Esophagus squamous epithelium (tissue), 5 donors: ENCODE results near the gene ANKRA2. TPM values are rescaled to one million over a fixed set of nuclear protein-coding genes. Genes with fewer than 3 reads are reported as not detected.
"Not testable (repeated sequence)": the region's sequence is repeated elsewhere in the genome, so short reads cannot be mapped to it uniquely, and the experiment has no call there.

Source experiments
- DNase-seq: peaks from one replicate; lab custom pipeline; 2025; lab: John Stamatoyannopoulos, UW
- H3K27ac ChIP-seq, 4 donors: fragments of 200-600 bp; sonication (generic); one replicate each; pipeline ENCODE4 v1.5.1; 2016 to 2019; ENCODE audit warnings: mild to moderate bottlenecking in 1 of 4
- H3K27me3 ChIP-seq, 4 donors: fragments of 200-600 bp; sonication (generic); 1 replicate in 3 of 4; 2 replicates in 1 of 4; pipeline versions ENCODE4 v1.5.1 to v1.6.0; 2017 to 2021; ENCODE audit warnings: antibody characterized with exemption in 1 of 4
- H3K36me3 ChIP-seq, 3 donors: fragments of 200-600 bp; sonication (generic); one replicate each; pipeline ENCODE4 v1.5.1; 2016 to 2019
- H3K4me1 ChIP-seq, 3 donors: fragments of 200-600 bp; sonication (generic); one replicate each; pipeline ENCODE4 v1.5.1; 2017 to 2019
- H3K4me3 ChIP-seq, 4 donors: fragments of 200-600 bp; sonication (generic); 1 replicate in 3 of 4; 2 replicates in 1 of 4; pipeline ENCODE4 v1.5.1; 2016 to 2019; ENCODE audit warnings: mild to moderate bottlenecking in 2 of 4, moderate library complexity in 1 of 4
- H3K9me3 ChIP-seq, 3 donors: fragments of 200-600 bp; sonication (generic); one replicate each; pipeline ENCODE4 v1.5.1; 2016 to 2019
- CTCF ChIP-seq, 6 experiments: fragments of 450-650 bp in 4 of 6; fragments of 200-600 bp in 2 of 6; sonication (generic) in 2 of 6; IDR thresholded peaks; one replicate each; pipeline ENCODE4 v1.5.1; 2016 to 2019; ENCODE audit warnings: antibody characterized with exemption in 6 of 6, mild to moderate bottlenecking in 4 of 6, moderate library complexity in 4 of 6
- POLR2A ChIP-seq, 4 donors: fragments of 450-650 bp; IDR thresholded peaks; one replicate each; pipeline ENCODE4 v1.6.1; 2017; ENCODE audit warnings: antibody characterized with exemption in 4 of 4, mild to moderate bottlenecking in 4 of 4, moderate library complexity in 3 of 4
- WGBS, 2 donors: methylation state at CpG; one replicate each; pipeline ENCODE4 v1.1.5; 2018; 5-methylcytosine and 5-hydroxymethylcytosine counted together
- intact Hi-C: fragments of 100-400 bp; cut with DNase I; formaldehyde crosslinking; loops from one replicate; pipeline ENCODE4 v1.15.0; 2022
- total RNA-seq, 4 donors: library from RNA; depleted of rRNA; stranded (reverse); fragments of >200 nt; gene quantifications; one replicate each; pipeline ENCODE4 v1.1.0, GENCODE V29; 2016
- donor health status: DM: yes; HTN: yes; CAD: no.

The ANKRA2 gene
- total RNA-seq, 4 donors from 2014 or later, result 7.1 to 35.3 (median 15.2) TPM

GRCh38 chr5:73515232-73515631 lies 50.2 kb downstream of the ANKRA2 start:
- DNase-seq, result no peak
- Histone ChIP-seq H3K4me1 (peaks cover 3 to 49% (median 7%) of the 10 kb centered on the region in 3 donors), H3K27ac (peak overlapping the region in 3 of 4 donors; percentile 59 to 80 (median 61)), H3K4me3 (no peak overlapping the region), H3K36me3 (no peaks in the 10 kb centered on the region), H3K9me3 (no peaks in the 10 kb centered on the region), H3K27me3 (no peaks in the 10 kb centered on the region)
- intact Hi-C loops, result no loop called here
- TF ChIP-seq POLR2A (IDR thresholded peaks at IDR 0.05) (no peak), CTCF (IDR thresholded peaks at IDR 0.05) (no peak)
- 22 to 32% methylated on average over 4 of the region's 4 CpGs for WGBS, 2 donors

- H3K27ac ChIP-seq, result peak overlapping the region; percentile 35 to 80 (median 60)
- no peak for TF ChIP-seq POLR2A (IDR thresholded peaks at IDR 0.05)
- no peak for TF ChIP-seq CTCF (IDR thresholded peaks at IDR 0.05)
- WGBS, 2 donors, result 60 to 79% methylated on average over 2 of the region's 2 CpGs
- peaks cover 3 to 42% (median 7%) of the 10 kb centered on the region in 3 donors for H3K4me1 ChIP-seq
- no peaks in the 10 kb centered on the region for H3K36me3 ChIP-seq
- no peaks in the 10 kb centered on the region for H3K27me3 ChIP-seq
- intact Hi-C loops, result no loop called here
- no peaks in the 10 kb centered on the region for H3K9me3 ChIP-seq
- DNase-seq, result no peak
- H3K4me3 ChIP-seq, result no peak overlapping the region
These were observed 51.0 kb downstream of the ANKRA2 start for GRCh38 chr5:73514418-73514817.

- Histone ChIP-seq H3K4me3 (no peak overlapping the region), H3K4me1 (peaks cover 3 to 39% (median 4%) of the 10 kb centered on the region in 3 donors), H3K27ac (peak overlapping the region; percentile 35 to 80 (median 60)), H3K9me3 (no peaks in the 10 kb centered on the region), H3K36me3 (no peaks in the 10 kb centered on the region), H3K27me3 (no peaks in the 10 kb centered on the region)
- intact Hi-C loops, result no loop called here
- WGBS, 2 donors, result 53 to 59% methylated on average over 3 of the region's 3 CpGs
- no peak for DNase-seq
- no peak for TF ChIP-seq CTCF (IDR thresholded peaks at IDR 0.05)
- no peak for TF ChIP-seq POLR2A (IDR thresholded peaks at IDR 0.05)
These were observed 51.4 kb downstream of the ANKRA2 start for GRCh38 chr5:73513996-73514395.

- H3K9me3 ChIP-seq, DNase-seq, H3K27me3 ChIP-seq, intact Hi-C loops, H3K4me3 ChIP-seq: not testable (repeated sequence)
- Histone ChIP-seq H3K36me3 (peaks cover 6 to 34% (median 8%) of the 10 kb centered on the region in 3 donors), H3K27ac (peak overlapping the region in 1 of 4 donors; percentile 2), H3K4me1 (peaks cover 0 to 25% (median 0%) of the 10 kb centered on the region in 3 donors)
- 84 to 97% methylated on average over 26 of the region's 26 CpGs for WGBS, 2 donors
These were observed 56.9 kb downstream of the ANKRA2 start for GRCh38 chr5:73508521-73508920.

- Histone ChIP-seq H3K27ac (peak overlapping the region in 2 of 4 donors; percentile 14 to 23), H3K4me1 (peaks cover 0 to 22% (median 0%) of the 10 kb centered on the region in 3 donors), H3K36me3 (peaks cover 6 to 49% (median 16%) of the 10 kb centered on the region in 3 donors), H3K4me3 (no peak overlapping the region), H3K27me3 (no peaks in the 10 kb centered on the region), H3K9me3 (no peaks in the 10 kb centered on the region)
- intact Hi-C loops, result no loop called here
- DNase-seq, result no peak
- TF ChIP-seq POLR2A (IDR thresholded peaks at IDR 0.05) (no peak), CTCF (IDR thresholded peaks at IDR 0.05) (no peak)
- WGBS, 2 donors, result 58 to 68% methylated on average over 2 of the region's 2 CpGs
These were observed 58.4 kb downstream of the ANKRA2 start for GRCh38 chr5:73507062-73507461.
